MCF 10A (cell line): ENCODE results near the gene CNN1. TPM values are rescaled to one million over a fixed set of nuclear protein-coding genes. Genes with fewer than 3 reads are reported as not detected.
A peak's percentile ranks its signal among the peaks of the same experiment; 100 is the strongest.

ENCODE experiments used
- BruUV-seq: library from RNA; stranded (reverse); fragments of 400-500 nt; replicated peaks from 2 replicates; lab custom pipeline; 2021; lab: Mats Ljungman, UMichigan
- CTCF ChIA-PET: fragments of 300-600 bp; sonication (Branson Sonifier 250); formaldehyde crosslinking; extraction: SDS; loops from one replicate; lab custom pipeline; 2021; ENCODE audit warnings: antibody characterized with exemption, inconsistent platforms; lab: Yijun Ruan, JAX
- POLR2A ChIA-PET: fragments of 300-600, 350-650 bp; sonication (Branson Sonifier 250); formaldehyde crosslinking; extraction: SDS; loops from one replicate; lab custom pipeline; 2020; ENCODE audit warnings: antibody characterized with exemption, inconsistent platforms; lab: Yijun Ruan, JAX
- DNase-seq: peaks from one replicate; pipeline ENCODE4 v3.0.0-alpha.2; 2018; ENCODE audit not compliant: unreplicated experiment
- H3K27ac Mint-ChIP-seq: one replicate; pipeline ENCODE4 v1.8.0; 2022; ENCODE audit warnings: mild to moderate bottlenecking, low read depth, mixed read lengths; ENCODE audit not compliant: unreplicated experiment
- H3K27me3 Mint-ChIP-seq: one replicate; pipeline ENCODE4 v1.8.0; 2022; ENCODE audit warnings: mixed read lengths; ENCODE audit not compliant: insufficient read depth, unreplicated experiment
- H3K36me3 Mint-ChIP-seq: one replicate; pipeline ENCODE4 v1.8.0; 2022; ENCODE audit warnings: mild to moderate bottlenecking, moderate library complexity, mixed read lengths; ENCODE audit not compliant: insufficient read depth, unreplicated experiment
- H3K4me1 Mint-ChIP-seq: one replicate; pipeline ENCODE4 v1.8.0; 2022; ENCODE audit warnings: mixed read lengths; ENCODE audit not compliant: insufficient read depth, unreplicated experiment
- H3K4me3 Mint-ChIP-seq: one replicate; pipeline ENCODE4 v1.8.0; 2022; ENCODE audit warnings: mild to moderate bottlenecking, moderate library complexity, mixed read lengths; ENCODE audit not compliant: unreplicated experiment
- H3K9me3 Mint-ChIP-seq: one replicate; pipeline ENCODE4 v1.8.0; 2022; ENCODE audit warnings: mixed read lengths; ENCODE audit not compliant: unreplicated experiment
- intact Hi-C: fragments of 100-400 bp; cut with micrococcal nuclease; formaldehyde crosslinking; loops from 2 replicates; pipeline ENCODE4 v1.14.1; 2022
- total RNA-seq: library from RNA; stranded (reverse); gene quantifications from 2 replicates; pipeline ENCODE4 v1.2.3, GENCODE V29; 2022
- TF ChIP-seq, protein P1 (sequence below): fragments of 200-600 bp; IDR thresholded peaks from one replicate; pipeline ENCODE4 v1.8.0; 2022; ENCODE audit warnings: antibody characterized with exemption, mild to moderate bottlenecking; ENCODE audit not compliant: unreplicated experiment

The CNN1 gene
- total RNA-seq, 1 experiment from 2014 or later, result not detected

DNA sequence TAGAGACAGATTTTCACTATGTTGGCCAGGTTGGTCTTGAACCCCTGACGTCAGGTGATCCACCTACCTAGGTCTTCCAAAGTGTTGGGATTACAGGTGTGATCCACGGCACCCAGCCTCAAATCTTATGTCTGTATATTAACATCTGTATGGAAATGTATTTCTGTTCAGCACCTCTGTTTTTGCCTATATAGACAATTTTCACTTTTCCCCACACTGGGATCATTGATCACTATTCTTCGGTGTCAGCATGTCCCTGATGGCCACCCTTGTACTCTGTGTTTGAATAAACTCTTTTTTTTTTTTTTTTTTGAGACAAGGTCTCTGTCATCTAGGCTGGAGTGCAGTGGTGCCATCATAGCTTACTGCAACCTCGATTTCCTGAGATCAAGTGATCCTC is 55.4 kb downstream of the CNN1 start:
- no peak for DNase-seq
- intact Hi-C loops, result no loop called here
- BruUV-seq, result no TSS peak
- H3K9me3 Mint-ChIP-seq, result no peaks in the 10 kb centered on the region
- ChIA-PET CTCF (interaction anchor here (0.6 to 0.7 kb wide), 6 partner anchors 12 to 1371 kb away, joined by 3 to 6 read pairs (median 4); no protein-coding TSS in a partner anchor), POLR2A (no interaction called here)
- H3K4me1 Mint-ChIP-seq, result peaks cover 6% of the 10 kb centered on the region
- TF ChIP-seq, protein P1, sequence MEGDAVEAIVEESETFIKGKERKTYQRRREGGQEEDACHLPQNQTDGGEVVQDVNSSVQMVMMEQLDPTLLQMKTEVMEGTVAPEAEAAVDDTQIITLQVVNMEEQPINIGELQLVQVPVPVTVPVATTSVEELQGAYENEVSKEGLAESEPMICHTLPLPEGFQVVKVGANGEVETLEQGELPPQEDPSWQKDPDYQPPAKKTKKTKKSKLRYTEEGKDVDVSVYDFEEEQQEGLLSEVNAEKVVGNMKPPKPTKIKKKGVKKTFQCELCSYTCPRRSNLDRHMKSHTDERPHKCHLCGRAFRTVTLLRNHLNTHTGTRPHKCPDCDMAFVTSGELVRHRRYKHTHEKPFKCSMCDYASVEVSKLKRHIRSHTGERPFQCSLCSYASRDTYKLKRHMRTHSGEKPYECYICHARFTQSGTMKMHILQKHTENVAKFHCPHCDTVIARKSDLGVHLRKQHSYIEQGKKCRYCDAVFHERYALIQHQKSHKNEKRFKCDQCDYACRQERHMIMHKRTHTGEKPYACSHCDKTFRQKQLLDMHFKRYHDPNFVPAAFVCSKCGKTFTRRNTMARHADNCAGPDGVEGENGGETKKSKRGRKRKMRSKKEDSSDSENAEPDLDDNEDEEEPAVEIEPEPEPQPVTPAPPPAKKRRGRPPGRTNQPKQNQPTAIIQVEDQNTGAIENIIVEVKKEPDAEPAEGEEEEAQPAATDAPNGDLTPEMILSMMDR, result no peak
- no peak overlapping the region for H3K27ac Mint-ChIP-seq
- H3K4me3 Mint-ChIP-seq, result no peak overlapping the region
- H3K36me3 Mint-ChIP-seq, result peaks cover 7% of the 10 kb centered on the region
- H3K27me3 Mint-ChIP-seq, result no peaks in the 10 kb centered on the region

DNA sequence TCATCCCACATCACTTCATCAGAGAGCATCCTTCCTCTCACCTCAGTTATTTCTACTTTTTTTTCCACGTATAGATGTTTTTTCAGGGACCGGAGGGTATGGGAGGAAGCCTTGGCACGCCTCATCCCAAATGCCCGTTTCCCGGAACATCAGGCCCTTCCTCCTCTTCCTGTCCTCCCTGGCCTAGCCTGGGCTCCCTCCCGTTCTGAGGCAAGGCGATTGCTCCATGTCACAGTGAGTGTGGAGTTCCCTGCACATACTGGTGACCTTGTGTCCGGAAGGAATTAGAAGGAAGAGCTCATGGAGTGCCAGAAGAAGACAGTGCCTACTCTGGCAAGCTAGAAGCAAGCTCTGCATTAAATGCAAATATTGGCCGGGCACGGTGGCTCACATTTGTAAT is 57.5 kb downstream of the CNN1 start:
- TF ChIP-seq, protein P1, result no peak
- H3K27ac Mint-ChIP-seq, result peak overlapping the region; percentile 92
- H3K36me3 Mint-ChIP-seq, result peaks cover 20% of the 10 kb centered on the region
- CTCF ChIA-PET, result interaction anchor here (0.6 to 1.1 kb wide), 4 partner anchors 8 to 123 kb away, joined by 3 to 5 read pairs (median 3); no protein-coding TSS in a partner anchor
- peak overlapping the region; percentile 82 for H3K4me3 Mint-ChIP-seq
- peaks cover 6% of the 10 kb centered on the region for H3K4me1 Mint-ChIP-seq
- H3K27me3 Mint-ChIP-seq, result no peaks in the 10 kb centered on the region
- no peaks in the 10 kb centered on the region for H3K9me3 Mint-ChIP-seq
- POLR2A ChIA-PET, result no interaction called here
- intact Hi-C loops, result no loop called here
- BruUV-seq, result TSS peak; percentile 25
- DNase-seq, result no peak

DNA sequence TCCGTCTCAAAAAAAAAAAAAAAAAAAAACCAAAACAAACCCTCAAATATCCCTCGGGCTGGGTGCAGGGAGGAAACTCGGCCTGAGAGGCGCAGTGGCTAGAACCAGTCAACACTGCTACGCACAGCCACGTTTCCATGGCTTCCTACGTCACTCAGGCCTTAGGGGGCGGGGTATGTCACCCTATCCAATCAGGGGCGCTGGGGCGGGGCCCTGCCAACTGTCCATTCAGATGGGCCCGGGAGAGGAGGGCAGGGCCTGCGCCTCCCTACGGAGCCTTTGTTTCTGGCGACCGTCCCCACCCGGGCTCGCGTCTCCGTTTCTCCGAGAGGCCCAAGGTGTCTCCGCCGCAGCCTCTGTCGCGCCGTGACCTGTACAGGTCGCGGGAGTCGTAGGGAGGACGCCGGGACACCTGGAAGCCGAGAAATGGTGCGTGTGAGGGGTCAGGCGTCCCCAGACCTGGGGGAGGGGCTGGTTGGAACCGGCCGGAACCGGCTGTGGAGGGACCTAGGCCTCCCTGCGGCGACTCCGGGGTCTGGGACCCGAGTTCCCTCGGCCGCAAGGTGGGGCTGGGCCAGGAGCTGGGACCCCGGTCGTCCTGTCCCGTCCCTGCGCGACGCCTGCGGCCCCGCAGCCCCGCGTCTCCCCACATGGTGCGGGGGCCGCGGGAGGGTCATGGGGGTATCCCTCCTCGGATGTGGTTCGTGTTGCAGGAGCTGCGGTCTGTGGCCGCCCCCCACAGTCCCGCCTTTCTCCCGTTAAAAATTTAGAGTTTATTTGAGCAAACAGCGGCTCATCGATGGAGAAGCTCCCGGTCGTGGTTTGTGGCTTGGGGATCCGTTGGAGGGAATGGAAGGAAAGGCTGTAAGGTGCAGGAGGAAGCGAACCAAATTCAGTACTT is 58.8 kb downstream of the CNN1 start, which contains the start of gene ZNF627:
TSS of gene ZNF627 (plus strand) at position 282 of the 901 bp plus-strand sequence. CDS start at position 427, 145 bp downstream.
- peak; percentile 99 for DNase-seq
- H3K27me3 Mint-ChIP-seq, result no peaks in the 10 kb centered on the region
- H3K36me3 Mint-ChIP-seq, result peaks cover 23% of the 10 kb centered on the region
- H3K4me3 Mint-ChIP-seq, result peak within 1 kb of the TSS; percentile 82
- TF ChIP-seq, protein P1, result peak; percentile 5
- intact Hi-C loops, result no loop called here
- ChIA-PET CTCF (interaction anchor here (0.6 to 0.8 kb wide), 8 partner anchors 27 to 1143 kb away, joined by 3 to 5 read pairs (median 4); partner anchors contain the start of gene TMEM205), POLR2A (interaction anchor here (0.6 to 1.6 kb wide), 13 partner anchors 9 to 1013 kb away, joined by 3 to 11 read pairs (median 4); partner anchors contain the start of genes ECSIT, ELOF1, SWSAP1 and ZNF490)
- H3K4me1 Mint-ChIP-seq, result peaks cover 7% of the 10 kb centered on the region
- peak within 1 kb of the TSS; percentile 92 for H3K27ac Mint-ChIP-seq
- no peaks in the 10 kb centered on the region for H3K9me3 Mint-ChIP-seq
- BruUV-seq, result no TSS peak

DNA sequence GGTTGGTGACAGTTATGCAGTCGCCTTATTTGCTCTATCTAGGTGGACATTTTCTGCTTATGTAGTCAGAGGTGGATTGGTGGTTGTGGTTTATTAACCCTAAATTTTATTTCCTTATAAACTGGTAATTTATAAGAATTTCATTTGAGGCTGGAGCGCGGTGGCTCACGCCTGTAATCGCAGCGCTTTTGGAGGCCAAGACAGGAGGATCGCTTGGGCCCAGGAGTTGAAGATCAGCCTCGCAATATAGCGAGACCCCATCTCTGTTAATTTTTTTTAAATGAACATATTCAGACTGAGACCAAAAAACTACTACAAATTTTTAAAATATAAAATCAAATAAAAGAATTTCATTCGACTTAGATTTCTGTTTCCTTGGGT is 59.4 kb downstream of the CNN1 start:
- Mint-ChIP-seq H3K4me1 (peaks cover 10% of the 10 kb centered on the region), H3K4me3 (peak overlapping the region; percentile 82), H3K27me3 (no peaks in the 10 kb centered on the region), H3K27ac (peak overlapping the region; percentile 92), H3K9me3 (no peaks in the 10 kb centered on the region), H3K36me3 (peaks cover 29% of the 10 kb centered on the region)
- intact Hi-C loops, result no loop called here
- POLR2A ChIA-PET, result interaction anchor here (0.6 to 1.6 kb wide), 13 partner anchors 8 to 1012 kb away, joined by 3 to 11 read pairs (median 4); partner anchors contain the start of genes ECSIT, ELOF1, SWSAP1 and ZNF490
- TF ChIP-seq, protein P1, result no peak
- BruUV-seq, result TSS peak; percentile 57
- DNase-seq, result no peak
- CTCF ChIA-PET, result interaction anchor here (0.6 to 0.8 kb wide), 7 partner anchors 26 to 534 kb away, joined by 3 to 5 read pairs (median 3); partner anchors contain the start of gene TMEM205
